ENCODE measurements around the gene ARHGEF33.
"Not testable (repeated sequence)": the region's sequence is repeated elsewhere in the genome, so short reads cannot be mapped to it uniquely, and the experiment has no call there.

ARHGEF33 gene

DNA sequence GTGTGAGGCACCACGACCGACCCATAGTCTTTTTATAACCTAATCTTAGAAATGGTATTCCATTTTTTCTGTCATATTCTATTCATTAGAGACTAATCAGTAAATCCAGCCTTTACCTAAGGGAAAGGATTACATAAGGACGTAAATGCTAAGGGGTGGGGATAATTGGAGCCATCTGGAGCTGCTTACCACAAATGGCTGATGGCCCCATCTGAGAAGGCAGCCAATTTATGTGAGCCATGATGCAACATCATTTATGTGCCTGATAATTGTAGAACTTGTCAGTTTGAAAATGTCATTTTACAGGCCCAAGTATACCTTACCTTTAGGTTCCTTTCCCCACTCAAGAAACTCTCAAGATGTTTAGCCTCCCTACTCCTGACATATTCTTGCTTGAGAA lies 44.0 kb downstream of the ARHGEF33 start:
- TF ChIP-seq BHLHE40 (IDR thresholded peaks at IDR 0.05; ENCODE audit: borderline replicate concordance) (no peak), NFRKB (IDR thresholded peaks at IDR 0.05) (no peak), SUZ12 (IDR thresholded peaks at IDR 0.05) (no peak)
- POLR2A ChIA-PET, result no interaction called here
- DNase-seq (ENCODE audit: extremely low spot score), result no peak
- CTCF ChIA-PET, result interaction anchor here (0.5 to 1.0 kb wide), 2 partner anchors 21 to 102 kb away, joined by 3 read pairs; no protein-coding TSS in a partner anchor

DNA sequence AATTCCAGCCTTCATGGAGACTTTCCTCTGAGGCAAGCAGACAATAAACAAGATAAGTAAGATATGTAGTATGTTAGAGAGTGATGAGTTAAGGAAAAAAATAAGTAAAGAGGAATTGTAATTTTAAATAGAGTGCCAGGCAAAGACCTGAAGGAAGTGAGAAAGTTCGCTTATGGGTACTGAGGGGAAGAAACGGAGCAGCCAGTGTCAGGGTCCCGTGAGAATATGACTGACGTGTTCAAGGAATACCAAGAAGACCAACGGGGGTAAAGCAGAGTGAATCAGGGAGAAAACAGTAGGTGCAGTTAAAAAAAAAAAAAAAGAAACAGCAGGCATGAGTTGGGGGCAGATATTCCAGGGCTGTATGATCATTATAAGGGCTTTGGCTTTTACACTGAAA lies 45.1 kb downstream of the ARHGEF33 start:
- POLR2A ChIA-PET, result no interaction called here
- TF ChIP-seq FOXM1 (IDR thresholded peaks at IDR 0.05; ENCODE audit: borderline replicate concordance) (no peak), SUZ12 (IDR thresholded peaks at IDR 0.05) (no peak), L3MBTL2 (conservative IDR thresholded peaks at IDR 0.05) (no peak), LEF1 (IDR thresholded peaks at IDR 0.05; ENCODE audit: borderline replicate concordance) (no peak), ELF4 (IDR thresholded peaks at IDR 0.05) (no peak), NFRKB (IDR thresholded peaks at IDR 0.05) (no peak)
- CTCF ChIA-PET, result no interaction called here
- no peak for DNase-seq (ENCODE audit: extremely low spot score)

DNA sequence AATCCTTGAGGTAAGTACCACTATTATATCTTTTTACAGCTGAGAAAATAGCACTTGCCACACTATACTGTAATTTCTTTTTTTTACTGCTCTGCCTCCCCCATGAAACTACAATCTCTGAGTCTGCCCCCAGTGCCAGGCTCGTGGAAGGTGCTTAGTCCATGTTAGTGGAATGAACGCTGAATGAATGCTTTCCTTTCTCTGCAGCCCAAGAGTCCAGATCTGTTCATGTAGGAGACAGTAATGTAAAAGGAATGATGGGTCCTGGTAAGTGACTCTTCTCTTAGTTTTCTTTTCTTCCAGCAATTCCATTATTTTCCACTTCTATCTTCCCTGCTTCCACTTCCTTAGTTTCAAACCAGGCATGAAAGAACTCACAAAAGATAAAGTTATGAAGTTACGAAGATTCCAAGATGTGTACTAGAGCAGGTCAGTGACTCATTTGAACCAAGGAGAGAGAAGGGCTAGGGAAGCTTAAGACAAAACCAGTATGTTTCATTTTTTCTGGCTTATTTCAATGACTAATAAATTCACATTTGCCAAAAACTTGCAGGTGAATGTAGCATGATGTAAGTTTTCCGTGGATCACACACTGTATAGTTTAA lies 46.0 kb downstream of the ARHGEF33 start:
- no peak for DNase-seq (ENCODE audit: extremely low spot score)
- POLR2A ChIA-PET, result no interaction called here
- no peak for TF ChIP-seq FOXA1 (IDR thresholded peaks at IDR 0.05)
- TF ChIP-seq SP1 (IDR thresholded peaks at IDR 0.05), result no peak
- TF ChIP-seq ARNT (IDR thresholded peaks at IDR 0.05), result no peak
- no peak for TF ChIP-seq LEF1 (IDR thresholded peaks at IDR 0.05; ENCODE audit: borderline replicate concordance)
- no peak for TF ChIP-seq SUZ12 (IDR thresholded peaks at IDR 0.05)
- no peak for TF ChIP-seq NFRKB (IDR thresholded peaks at IDR 0.05)
- TF ChIP-seq L3MBTL2 (conservative IDR thresholded peaks at IDR 0.05), result no peak
- no peak for TF ChIP-seq HDGF (IDR thresholded peaks at IDR 0.05; ENCODE audit: borderline replicate concordance)
- CTCF ChIA-PET, result interaction anchor here (0.8 kb wide), 1 partner anchor 12 kb away, joined by 3 read pairs; no protein-coding TSS in a partner anchor

DNA sequence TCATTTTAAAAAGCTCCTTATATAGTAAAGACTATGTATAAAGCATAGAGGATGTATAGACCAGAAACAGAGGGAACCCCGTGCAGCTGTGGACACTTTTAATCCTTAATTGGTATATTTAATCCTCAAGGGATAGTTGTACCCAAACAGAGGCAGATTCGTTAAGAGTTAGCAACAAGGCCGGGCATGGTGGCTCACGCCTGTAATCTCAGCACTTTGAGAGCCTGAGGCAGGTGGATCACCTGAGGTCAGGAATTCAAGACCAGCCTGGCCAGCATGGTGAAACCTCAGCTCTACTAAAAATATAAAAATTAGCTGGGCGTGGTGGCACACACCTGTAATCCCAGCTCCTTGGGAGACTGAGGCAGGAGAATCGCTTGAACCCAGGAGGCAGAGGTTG lies 46.8 kb downstream of the ARHGEF33 start:
- CTCF ChIA-PET, result interaction anchor here (0.8 kb wide), 1 partner anchor 11 kb away, joined by 3 read pairs; no protein-coding TSS in a partner anchor
- DNase-seq (ENCODE audit: extremely low spot score); POLR2A ChIA-PET: not testable (repeated sequence)

DNA sequence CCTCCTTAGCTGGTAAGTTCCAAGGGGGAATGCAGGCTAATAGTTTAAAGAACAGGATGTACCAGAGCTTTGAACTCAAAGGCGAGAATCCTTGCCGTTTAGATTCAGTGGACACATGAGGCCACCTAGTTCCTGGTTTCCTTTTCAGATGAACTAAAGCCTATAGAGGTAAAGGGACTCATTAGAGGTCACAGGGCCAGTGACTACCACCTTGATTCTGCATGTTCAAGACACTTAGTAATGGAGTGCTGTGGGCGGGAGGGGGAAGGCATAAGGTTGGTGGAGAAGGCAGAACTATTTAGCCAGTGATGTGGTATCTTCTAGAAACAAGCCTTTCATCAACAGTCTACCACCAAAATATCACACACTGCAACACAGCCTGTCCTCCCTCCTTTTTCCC lies 47.9 kb downstream of the ARHGEF33 start:
- TF ChIP-seq ARNT (IDR thresholded peaks at IDR 0.05) (no peak), ZNF384 (IDR thresholded peaks at IDR 0.05) (no peak), SUZ12 (IDR thresholded peaks at IDR 0.05) (no peak), FOXA1 (IDR thresholded peaks at IDR 0.05) (no peak), SP1 (IDR thresholded peaks at IDR 0.05) (no peak), NFRKB (IDR thresholded peaks at IDR 0.05) (no peak)
- POLR2A ChIA-PET, result interaction anchor here (1.5 kb wide), 1 partner anchor 186 kb away, joined by 3 read pairs; the partner anchor contains the start of gene SRSF7
- no peak for DNase-seq (ENCODE audit: extremely low spot score)
- CTCF ChIA-PET, result no interaction called here

DNA sequence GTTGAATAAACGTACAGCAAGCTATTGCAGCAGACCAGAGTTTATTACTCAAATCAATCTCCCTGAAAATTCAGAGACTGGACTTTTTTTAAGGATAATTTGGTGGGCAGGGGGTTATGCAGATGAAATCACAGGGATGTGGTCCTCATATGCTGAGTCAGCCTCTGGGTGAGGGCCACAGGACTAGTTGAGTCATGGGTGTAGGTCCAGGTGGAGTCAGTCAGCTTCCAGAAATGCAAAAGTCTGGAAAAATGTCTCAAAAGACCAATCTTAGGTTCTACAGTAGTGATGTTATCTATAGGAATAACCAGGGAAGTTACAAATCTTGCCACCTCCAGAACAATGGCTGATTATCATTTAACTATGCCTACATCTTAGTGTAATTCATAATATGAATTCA lies 51.1 kb downstream of the ARHGEF33 start:
- POLR2A ChIA-PET, result no interaction called here
- TF ChIP-seq SP1 (IDR thresholded peaks at IDR 0.05) (no peak), SUZ12 (IDR thresholded peaks at IDR 0.05) (no peak), FOXK2 (IDR thresholded peaks at IDR 0.05) (no peak)
- TF ChIP-seq, protein P1, sequence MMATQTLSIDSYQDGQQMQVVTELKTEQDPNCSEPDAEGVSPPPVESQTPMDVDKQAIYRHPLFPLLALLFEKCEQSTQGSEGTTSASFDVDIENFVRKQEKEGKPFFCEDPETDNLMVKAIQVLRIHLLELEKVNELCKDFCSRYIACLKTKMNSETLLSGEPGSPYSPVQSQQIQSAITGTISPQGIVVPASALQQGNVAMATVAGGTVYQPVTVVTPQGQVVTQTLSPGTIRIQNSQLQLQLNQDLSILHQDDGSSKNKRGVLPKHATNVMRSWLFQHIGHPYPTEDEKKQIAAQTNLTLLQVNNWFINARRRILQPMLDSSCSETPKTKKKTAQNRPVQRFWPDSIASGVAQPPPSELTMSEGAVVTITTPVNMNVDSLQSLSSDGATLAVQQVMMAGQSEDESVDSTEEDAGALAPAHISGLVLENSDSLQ (IDR thresholded peaks at IDR 0.05), result no peak
- CTCF ChIA-PET, result no interaction called here
- no peak for DNase-seq (ENCODE audit: extremely low spot score)

DNA sequence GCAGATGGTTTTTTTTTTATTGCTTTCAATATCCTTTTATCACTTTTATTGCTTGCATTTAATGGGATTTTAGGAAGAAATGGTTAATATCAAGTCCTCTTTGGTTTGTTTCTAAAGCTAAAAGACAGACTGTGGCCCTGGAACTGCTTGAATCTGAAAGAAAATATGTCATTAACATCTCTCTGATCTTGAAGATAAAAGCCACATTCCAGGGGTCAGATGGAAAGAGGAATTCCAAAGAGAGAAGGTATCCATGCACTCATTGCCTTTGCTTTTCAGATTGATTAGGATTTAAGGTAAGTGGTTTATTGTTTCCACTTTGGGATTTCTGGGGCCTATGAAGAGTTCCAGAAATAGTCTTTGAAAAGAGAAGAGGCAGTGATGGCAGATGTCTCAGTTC lies 54.1 kb downstream of the ARHGEF33 start:
- CTCF ChIA-PET, result no interaction called here
- POLR2A ChIA-PET, result no interaction called here
- TF ChIP-seq FOXA1 (IDR thresholded peaks at IDR 0.05) (no peak), HDGF (IDR thresholded peaks at IDR 0.05; ENCODE audit: borderline replicate concordance) (no peak), ARNT (IDR thresholded peaks at IDR 0.05) (no peak), ZNF384 (IDR thresholded peaks at IDR 0.05) (no peak), NFRKB (IDR thresholded peaks at IDR 0.05) (no peak), SP1 (IDR thresholded peaks at IDR 0.05) (no peak), SUZ12 (IDR thresholded peaks at IDR 0.05) (no peak), BHLHE40 (IDR thresholded peaks at IDR 0.05; ENCODE audit: borderline replicate concordance) (no peak), TARDBP (IDR thresholded peaks at IDR 0.05) (no peak), FOXM1 (IDR thresholded peaks at IDR 0.05; ENCODE audit: borderline replicate concordance) (no peak), L3MBTL2 (conservative IDR thresholded peaks at IDR 0.05) (no peak), FOXK2 (IDR thresholded peaks at IDR 0.05) (no peak), CTBP1 (IDR thresholded peaks at IDR 0.05; ENCODE audit: borderline replicate concordance) (no peak), LEF1 (IDR thresholded peaks at IDR 0.05; ENCODE audit: borderline replicate concordance) (no peak), ELF4 (IDR thresholded peaks at IDR 0.05) (no peak)
- TF ChIP-seq, protein P1 (IDR thresholded peaks at IDR 0.05), result no peak
- no peak for DNase-seq (ENCODE audit: extremely low spot score)

DNA sequence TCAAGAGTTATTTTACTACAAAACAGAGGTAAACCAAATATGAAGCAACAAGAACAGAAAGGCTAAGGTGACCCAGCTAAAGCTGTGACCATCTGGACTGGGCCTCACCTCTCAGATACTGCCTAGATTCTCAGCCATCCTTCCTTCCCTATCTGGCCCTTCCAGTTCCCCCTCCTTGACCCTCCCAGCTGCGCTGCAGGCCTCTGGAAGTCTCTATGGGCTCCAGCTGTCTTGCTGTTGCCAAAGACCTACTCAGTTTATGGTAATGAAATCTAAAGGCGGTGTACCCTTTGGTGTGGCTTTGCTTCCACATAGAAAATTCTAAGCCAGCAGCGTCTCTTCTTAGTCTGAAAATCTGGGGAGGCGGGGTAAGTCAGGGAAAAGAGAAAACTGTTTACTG lies 55.7 kb downstream of the ARHGEF33 start:
- no peak for TF ChIP-seq HDGF (IDR thresholded peaks at IDR 0.05; ENCODE audit: borderline replicate concordance)
- no peak for TF ChIP-seq FOXM1 (IDR thresholded peaks at IDR 0.05; ENCODE audit: borderline replicate concordance)
- no peak for TF ChIP-seq LEF1 (IDR thresholded peaks at IDR 0.05; ENCODE audit: borderline replicate concordance)
- no peak for TF ChIP-seq CTBP1 (IDR thresholded peaks at IDR 0.05; ENCODE audit: borderline replicate concordance)
- TF ChIP-seq TARDBP (IDR thresholded peaks at IDR 0.05), result no peak
- no peak for TF ChIP-seq SP1 (IDR thresholded peaks at IDR 0.05)
- no peak for TF ChIP-seq BHLHE40 (IDR thresholded peaks at IDR 0.05; ENCODE audit: borderline replicate concordance)
- no peak for TF ChIP-seq NFRKB (IDR thresholded peaks at IDR 0.05)
- no peak for TF ChIP-seq FOXA1 (IDR thresholded peaks at IDR 0.05)
- no peak for TF ChIP-seq FOXK2 (IDR thresholded peaks at IDR 0.05)
- TF ChIP-seq L3MBTL2 (conservative IDR thresholded peaks at IDR 0.05), result no peak
- TF ChIP-seq, protein P1 (IDR thresholded peaks at IDR 0.05), result no peak
- TF ChIP-seq ZNF384 (IDR thresholded peaks at IDR 0.05), result no peak
- no peak for TF ChIP-seq SUZ12 (IDR thresholded peaks at IDR 0.05)
- no peak for TF ChIP-seq ARNT (IDR thresholded peaks at IDR 0.05)
- TF ChIP-seq ELF4 (IDR thresholded peaks at IDR 0.05), result no peak
- POLR2A ChIA-PET, result no interaction called here
- CTCF ChIA-PET, result no interaction called here
- no peak for DNase-seq (ENCODE audit: extremely low spot score)

All from HEK293T (cell line).